ENCODE data around the gene CRB2.
"Not testable (repeated sequence)": the region's sequence is repeated elsewhere in the genome, so short reads cannot be mapped to it uniquely, and the experiment has no call there.

Gene CRB2

DNA sequence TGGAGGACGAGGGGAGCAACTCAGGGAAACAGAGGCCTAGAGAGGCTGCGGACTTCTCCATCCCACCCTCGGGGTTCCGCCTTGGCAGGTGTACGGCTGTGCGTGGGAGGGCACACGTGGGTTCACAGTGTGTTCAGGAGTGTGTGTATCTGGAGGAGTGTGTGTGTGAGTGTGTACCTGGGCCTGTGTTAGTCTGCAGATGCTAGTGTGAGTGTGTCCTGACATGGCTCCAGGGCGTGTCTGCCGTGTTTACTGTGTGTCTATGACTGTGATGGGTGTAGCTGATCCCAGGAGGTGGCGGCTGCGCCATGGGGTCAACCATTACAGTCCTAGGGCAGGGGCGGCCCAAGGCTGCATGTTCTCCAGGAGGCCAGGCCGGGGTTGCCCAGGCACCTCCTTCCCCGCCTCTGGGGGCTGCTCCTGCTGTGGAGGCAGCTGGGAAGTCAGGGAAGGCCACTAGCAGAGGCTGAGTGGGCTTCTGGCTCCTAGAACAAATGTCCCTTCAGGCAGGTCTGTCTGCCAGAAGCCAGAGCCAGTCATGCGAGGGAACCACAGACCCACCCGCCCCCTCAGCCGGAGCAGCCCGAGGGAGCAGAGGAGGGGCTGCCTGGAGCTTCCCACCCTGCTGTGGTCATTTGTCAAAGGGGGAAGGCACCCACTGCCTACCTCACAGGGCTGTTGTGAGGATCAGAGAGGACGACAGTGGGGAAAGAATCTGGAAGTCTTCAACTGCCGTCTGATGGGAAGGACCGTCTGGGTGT, 21.4 kb downstream of the CRB2 start:
- no peak for DNase-seq

DNA sequence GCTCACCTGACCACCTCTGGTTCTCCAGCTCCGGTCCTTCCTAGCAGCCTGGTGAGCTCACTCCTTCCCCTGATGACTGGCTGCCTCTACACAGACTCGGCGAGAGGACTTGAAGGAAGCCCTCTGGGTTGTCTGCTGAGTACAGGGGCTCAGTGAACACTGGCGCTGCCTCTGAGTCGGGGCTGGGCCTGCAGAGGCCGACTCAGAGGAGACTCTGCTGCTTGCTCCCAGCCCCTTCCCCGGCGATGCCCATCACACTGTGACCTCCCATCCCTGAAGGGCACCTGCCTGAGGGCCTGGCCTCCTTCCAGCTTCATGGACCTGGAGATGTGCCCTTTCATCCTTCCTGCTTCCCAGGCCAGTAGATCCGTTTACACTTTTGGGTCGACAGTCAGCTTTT, 22.0 kb downstream of the CRB2 start:
- no peak for DNase-seq

DNA sequence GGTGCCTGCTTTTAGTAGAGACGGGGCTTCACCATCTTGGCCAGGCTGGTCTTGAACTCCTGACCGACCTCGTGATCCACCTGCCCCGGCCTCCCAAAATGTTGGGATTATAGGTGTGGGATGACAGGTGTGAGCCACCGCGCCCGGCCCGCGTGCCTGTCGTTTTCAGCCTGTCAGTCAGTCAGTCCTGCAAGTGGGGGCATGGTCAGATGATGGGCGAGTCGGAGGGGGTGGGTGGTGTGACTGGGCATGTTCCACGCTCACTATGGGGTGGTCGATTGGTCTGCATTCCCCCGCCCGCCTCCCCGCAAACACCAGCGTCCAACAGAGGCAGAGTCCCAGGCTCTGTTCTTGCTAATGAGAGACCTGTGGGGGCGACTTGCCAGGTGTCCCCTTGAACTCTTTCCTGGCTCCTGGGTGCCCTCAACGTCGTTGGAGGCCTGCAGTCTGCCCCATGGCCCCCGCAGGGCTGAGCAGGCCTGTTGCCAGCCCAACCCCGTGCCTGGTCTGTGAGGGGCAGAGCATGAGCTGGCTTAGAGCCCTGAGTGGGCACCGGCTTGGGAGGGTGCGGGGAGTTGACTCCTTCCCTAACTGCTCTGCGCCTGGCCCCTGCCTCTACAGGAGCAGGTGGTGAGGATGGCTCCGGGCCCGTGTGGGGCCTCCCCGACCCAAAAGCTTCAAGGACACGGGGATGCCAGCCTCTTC, 23.1 kb downstream of the CRB2 start:
- DNase-seq = no peak

DNA sequence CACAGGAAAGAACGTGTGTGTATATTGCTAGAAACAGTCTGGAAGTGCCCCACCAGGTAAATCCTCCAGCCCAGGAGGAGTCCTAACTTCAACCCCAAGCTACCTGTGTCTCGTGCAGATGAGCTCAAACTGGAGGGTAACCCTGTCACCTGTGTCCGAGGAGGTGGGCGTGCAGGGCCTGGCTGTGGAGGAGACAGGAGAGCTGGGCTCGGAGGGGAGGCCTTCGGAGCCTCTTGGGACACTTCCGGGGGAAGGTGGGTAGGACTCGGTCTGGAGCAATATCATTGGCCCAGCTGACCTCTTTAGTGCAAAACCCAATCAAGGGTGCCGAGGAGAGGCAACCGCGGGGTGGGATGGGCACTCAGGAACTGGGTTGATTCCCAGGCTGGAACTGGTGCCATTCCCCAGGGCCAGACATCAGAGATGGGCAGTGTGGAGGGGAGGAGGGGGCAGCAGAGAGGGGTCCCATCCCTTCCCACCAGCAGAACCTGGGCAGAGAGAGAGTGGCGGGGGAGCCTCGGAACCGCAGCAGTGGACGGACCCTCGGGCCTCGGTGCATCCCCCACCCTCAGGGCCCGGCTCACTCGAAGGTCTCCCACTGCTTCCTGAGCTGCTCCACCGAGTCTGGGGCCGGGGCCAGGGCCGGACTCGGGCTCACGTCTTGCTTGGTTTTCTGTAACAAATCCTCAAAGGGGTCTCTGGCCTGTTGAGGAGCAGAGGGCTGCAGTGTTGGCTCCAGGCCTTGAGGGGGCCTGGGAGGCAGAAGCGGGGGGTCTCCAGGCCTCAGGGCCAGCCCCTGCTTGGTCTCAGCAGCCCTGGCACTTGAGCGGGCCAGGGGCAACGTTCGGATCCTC, 25.1 kb downstream of the CRB2 start:
- DNase-seq = no peak

DNA sequence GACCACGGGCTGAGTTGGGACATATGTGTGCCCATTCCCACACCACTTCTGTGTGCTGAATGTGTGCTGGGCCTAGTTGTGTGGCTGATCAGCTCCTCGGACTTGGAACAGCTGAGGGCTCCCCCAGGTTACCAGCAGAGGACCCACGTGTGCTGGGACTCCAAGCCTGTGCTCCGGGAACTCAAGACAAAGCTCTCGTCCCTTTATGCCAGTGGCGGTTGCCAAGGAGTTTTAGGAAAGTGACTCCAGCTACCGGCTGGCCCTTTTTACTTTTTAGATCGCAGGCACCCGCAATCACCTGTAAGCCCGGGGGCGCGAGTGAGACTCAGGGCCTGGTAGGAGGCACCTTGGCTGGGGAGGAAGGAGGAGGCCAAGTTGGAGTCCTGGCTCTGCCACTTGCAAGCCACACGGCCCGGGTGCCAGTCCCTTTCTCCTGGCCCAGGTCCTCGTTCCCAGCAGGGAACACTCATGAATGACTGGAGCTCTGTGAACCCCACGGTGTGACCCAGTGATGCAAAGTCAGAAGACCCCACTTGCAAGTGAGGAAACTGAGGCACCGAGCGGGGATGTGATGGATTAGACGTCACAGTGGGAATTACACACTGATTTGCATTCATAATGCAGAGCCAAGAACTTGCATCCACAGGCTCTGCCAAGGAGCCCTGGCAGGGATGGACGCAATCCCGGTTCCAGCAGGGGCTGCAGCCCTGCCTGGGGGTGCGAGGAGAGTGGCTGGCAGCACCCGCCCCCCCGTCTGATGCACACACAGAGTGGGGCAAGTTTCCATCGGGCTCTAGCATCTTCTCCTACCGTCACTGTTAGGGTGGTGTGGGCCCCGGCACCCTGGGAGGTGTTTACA, 26.9 kb downstream of the CRB2 start:
- peak in 22 of 56 donors; percentile 32 to 74 (median 54) for DNase-seq

DNA sequence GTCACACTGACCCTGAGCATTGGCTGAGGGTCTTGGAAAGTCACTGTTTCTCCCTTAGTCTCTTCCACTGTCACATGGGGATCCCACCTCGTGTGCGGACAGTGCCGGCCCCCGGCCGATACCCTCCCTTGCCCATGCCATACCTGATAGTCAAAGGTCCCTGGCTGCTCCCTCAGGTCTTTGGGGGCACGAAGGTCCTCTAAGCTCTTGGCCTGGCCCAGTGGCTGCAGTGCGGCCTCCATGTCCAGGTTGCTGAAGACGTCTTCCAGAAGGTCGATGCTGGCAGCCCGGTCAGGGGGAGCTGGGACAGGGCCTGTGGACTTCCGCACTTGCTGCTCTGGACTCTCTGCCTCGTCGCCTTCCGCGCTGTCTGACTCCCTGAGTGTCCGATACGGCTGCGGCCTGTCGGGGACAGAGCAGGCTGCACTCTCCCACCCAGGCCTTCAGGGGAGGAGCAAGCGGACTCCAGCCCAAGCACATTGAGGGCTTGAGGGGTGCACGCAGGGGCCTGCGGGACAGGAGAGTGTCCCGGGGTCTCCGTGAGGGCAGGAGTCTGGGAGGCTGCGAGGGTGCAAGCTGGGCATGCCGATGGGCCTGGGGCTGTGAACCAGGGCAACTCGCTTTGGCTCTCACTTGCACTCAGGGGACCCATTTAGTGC, 27.6 kb downstream of the CRB2 start:
- no peak for DNase-seq

DNA sequence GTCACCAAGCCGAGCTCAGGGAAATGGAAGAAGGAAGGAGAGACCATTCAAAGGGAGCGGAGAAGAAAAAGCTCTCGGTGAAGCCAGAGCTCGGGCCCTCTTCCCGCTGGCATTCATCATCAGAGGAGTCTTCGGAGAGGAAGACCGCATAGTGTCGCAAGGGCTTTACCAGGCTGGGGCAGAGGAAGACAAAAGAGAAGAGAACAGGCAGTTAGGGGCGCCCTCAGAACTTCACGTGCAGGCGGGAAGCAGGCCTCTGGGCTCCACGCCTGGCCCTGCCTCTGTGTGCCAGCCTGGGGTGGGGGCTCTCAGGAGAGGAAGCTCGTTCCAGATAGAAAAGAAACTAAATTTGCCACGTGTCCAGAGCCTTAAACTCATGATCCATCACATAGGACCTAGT, 31.7 kb downstream of the CRB2 start:
- DNase-seq = peak in 1 of 56 donors; percentile 24

DNA sequence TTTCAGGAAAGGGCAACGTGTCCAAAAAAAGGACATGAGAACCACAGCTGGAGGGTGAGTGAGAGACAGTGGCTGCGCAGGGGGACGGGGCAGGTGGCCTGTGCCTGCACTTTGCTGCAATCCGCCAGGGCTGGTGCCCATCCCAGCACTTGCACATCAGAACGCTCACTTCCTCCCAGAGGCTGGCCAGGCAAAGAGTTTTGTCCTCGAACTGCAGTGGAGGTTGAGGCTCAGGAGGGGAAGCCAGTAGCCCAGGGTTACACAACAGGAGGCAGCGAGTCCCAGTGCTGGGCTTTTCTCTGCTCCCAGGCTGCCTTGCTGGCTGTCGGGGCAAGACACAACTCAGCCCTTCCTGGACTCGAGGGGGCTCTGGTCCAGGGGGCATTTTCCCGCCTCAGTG, 33.1 kb downstream of the CRB2 start:
- no peak for DNase-seq

DNA sequence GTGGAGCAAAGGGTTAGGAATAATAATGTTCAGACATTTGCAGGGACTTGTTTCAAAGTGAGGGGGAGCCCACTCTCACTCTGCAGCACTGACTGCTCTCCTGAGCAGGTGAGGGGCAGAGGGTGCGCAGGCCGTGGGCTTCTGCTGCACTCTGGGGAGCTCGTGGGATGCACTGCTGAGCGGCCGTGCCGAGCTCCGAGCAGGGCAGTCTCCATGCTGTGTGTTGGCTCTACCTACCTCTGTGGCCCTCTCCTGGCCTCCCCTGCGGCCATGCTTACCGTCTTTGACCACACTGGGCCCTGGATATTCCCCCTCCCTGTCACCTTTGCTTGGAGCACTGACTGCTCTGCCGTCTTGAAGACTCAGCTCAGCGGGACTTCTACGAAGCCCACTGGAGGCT, 33.7 kb downstream of the CRB2 start:
- no peak for DNase-seq

DNA sequence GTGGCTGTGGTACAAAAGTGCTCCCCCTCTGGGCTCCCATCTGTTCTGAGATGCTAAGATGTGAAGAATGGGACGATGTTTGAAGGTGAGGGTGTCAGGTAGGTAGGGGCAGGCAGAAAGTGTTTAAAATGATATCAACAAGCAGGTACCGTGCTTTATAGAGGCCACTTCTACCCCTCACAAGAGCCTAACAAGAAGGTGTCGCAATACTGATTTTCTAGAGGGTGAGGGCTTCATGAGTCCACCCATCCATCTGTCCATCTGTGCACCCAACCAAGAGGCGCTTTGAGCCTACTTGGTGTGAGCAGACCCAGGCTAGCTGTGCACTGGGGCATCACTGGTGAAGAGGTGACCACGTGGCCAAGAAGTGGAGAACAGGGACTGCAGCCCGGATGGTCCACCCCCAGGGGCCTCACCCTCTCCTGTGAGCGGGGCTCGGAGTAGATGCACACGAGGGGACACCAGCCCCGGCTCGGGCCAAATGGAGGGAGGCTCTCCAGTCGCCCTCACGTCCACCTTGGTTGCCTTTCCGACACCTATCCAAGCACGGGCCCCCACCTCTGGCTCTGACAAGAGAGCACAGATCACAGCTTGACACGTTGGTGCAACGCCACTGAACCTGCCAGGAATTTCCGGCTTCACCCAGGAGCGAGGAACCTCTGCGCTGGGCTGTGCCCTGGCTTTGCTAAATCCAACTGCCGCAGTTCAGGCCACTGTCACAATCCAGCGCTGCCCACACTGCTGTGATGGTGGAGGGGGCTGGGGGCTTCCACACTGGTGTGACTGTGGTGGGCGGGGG, 34.5 kb downstream of the CRB2 start:
- no peak for DNase-seq

DNA sequence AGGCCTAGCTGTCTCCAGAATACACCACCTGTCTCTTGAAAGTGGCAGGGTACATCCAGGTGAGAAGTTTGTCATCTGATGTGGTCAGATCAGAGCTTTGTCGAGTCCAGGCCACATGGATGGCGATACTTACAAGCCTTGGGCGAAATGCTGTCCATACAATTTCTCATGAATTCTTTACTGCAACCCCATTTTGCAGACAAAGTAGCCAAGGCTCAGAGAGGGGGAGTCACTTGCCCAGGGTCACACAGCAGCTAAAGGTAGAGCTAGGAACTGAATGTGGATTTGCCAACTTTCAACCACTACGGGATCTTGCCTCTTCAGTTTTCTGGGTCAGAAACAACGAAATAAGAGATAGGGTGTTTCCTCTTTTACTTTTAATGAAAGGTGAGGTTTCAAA, 35.2 kb downstream of the CRB2 start:
- no peak for DNase-seq

DNA sequence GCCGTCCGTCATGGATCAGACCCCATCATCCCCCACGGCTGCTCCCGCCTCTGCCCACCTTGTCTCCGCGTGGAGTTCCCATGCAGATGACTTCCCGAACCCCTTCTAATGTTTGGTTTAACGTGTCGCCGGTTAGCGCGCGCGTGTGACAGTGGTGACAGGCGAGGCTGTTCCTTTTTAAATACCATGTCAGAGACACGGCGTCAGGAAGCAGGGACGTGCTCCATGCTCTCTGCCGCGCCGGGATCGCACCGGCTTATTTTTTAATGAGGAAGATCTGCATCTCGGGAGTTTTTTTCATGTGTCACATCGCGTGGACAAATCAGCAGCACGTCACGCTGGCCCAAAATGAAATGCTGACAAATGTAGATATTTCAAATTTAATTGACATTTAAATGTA, 35.9 kb downstream of the CRB2 start:
- DNase-seq = no peak

DNA sequence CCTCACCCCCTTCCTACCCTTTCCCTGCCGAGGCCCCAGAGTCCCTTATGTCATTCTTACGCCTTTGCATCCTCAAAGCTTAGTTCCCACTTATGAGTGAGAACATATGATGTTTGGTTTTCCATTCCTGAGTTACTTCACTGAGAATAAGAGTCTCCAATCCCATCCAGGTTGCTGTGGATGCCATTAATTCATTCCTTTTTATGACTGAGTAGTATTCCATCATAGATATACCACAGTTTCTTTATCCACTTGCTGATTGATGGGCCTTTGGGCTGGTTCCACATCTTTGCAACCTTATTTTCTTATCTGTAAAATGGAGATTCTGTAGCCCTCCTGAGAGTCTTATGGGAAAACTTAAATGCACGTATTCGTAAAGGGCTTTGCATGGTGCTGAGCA, 36.8 kb downstream of the CRB2 start:
- no peak for DNase-seq

DNA sequence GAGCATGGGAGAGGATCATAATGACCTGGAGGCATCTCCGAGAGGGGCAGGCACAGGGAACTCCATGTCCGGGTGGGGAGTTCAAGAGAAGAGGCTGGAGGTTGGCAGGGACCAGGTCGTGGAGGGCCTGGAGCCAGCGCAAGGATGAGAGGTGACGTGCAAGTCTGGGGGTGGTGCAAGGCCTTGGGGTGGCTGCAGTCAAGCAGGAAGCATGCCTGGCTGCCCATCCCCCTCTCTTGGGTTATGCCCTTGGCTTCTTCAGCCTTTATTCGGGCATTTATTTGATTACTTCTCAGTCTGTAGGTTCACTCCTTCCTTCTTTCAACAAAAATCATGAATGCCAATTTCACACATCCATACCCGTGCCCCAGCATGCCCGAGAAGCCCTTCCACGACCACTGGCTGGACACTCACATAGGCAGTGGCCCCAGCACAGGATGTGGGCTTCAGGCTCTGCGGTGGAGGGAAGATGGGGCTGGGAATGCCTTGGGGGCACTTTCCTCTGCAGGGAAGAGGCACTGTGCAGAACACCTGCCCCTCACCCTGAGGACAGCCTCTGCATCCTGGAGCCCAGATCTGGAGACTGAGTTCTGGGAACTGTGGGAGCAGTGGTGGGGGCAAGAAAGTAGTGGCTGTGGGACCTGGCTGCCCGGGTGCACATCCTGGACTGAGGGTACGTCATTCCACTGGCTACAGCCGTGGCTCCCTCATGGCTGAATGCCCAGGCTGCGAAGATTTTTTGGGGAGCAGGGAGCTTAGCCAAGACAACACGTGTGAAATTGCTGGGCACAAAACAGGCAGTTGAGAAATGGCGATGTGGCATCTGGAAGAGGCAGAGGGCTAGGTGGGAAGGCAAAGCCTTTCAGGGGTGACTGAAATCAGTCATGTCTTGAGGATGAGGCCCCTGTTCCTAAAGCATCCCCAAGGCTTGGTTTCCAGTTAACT, 38.6 kb downstream of the CRB2 start:
- peak in 1 of 56 donors; percentile 23 for DNase-seq

DNA sequence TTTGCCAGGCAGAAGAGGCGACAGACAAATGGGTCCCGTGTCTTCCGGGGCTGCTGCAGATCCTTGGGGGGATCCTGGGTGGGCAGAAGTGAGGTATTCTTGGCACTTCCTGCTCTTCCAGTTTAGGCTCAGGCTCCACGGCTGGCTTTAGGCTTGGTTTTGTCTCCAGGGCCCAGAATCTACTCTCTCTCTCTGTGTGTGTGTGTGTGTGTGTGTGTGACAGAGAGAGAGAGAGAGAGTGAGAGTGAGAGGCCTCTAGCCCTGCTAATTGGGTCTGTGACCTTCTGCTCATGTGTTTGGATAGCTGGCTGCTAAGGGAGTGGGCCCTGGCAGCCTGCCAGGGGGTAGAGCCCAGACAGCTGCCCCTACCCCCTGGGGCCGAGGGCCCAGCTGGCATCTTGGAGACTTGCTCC, 39.3 kb downstream of the CRB2 start:
- DNase-seq = no peak

DNA sequence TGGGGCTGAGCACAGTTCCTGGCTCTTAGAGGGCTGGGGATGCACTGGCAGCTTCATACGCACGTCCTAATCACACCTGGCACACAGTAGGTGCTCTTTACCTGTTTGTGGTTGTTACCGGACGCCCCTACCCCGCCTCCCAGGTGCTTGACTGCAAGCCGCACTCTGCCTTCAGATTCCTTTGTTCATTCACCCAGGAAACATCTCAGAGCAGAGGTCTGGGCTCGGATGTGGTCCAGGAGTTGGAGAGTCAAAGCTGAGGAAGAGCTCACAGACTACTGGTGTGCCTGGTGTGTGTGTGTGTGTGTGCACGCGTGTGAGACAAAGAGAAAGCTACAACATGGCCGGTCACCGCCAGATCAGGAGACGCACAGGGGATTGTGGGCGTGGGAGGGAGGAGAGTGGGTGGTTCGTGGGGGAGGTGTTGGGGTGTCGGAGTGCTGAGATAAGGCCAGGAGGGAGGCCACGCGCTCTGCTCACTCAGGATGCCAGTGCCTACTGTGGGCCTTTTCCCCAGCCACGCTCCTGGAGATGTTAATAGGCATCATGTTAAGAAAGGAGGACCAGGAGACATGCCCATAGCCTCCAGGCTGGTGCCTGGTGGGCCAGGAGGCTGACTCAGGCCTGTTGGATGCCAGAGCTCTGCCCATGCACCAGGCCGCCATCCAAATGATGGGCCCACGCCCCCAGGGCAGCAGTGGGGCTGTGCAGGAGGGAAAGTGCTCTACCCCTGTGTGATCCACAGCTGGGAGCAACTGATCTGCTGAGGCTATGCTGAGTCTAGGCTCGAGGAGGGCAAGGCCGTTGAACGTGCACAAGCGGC, 39.9 kb downstream of the CRB2 start:
- no peak for DNase-seq

DNA sequence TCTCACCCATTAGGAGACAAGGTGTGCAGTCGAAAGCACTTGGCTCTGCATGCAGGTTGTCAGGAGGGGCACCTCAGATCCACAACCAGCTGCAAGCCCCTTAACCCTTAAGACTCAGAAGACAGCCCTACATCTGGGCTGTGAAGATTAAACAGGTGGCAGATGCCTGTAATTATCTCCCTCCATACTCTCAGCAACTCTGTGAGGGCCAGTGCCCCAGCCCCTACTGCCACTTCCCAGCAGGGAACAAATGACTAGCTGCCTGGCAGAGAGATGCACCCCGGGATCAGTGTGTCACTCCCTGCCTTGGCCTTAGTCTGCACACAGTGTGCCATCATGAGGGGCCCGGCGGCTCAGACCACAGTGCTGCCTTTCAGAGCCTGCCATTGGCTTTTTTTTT, 42.0 kb downstream of the CRB2 start:
- DNase-seq = no peak

DNA sequence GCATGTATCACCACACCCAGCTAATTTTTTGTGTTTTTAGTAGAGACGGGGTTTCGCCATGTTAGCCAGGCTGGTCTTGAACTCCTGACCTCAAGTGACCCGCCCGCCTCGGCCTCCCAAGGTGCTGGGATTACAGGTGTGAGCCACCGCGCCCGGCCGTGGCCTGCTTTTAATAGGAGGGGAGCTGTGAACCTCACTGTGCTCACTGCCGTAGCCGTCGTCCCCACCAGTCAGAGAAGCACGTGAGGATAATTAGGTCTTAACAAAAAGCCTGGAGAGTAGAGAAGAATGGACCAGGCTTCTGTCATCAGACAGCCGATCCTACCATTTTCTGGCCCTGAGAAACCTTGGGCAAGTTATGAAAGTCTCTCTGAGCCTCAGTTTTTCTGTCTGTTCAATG, 42.9 kb downstream of the CRB2 start:
- not testable (repeated sequence) for DNase-seq

All from amygdala (tissue), 56 donors.